GM12878 (cell line): Measurements from ENCODE around the gene GTF3C1. TPM values are rescaled to one million over a fixed set of nuclear protein-coding genes. Genes with fewer than 3 reads are reported as not detected.

Source experiments
- ATAC-seq: fragments of 200-7000 bp; cut with Tn5 transposase; 3 replicates; pipeline ENCODE4 v1.9.1; 2020; ENCODE audit warnings: mild to moderate bottlenecking, moderate library complexity
- BruUV-seq: library from RNA; stranded (reverse); fragments of 400-500 nt; replicated peaks from 2 replicates; lab custom pipeline; 2021; lab: Mats Ljungman, UMichigan
- CTCF ChIA-PET: fragments of 300-600 bp; sonication (Branson Sonifier 250); formaldehyde crosslinking; extraction: SDS; loops from one replicate; lab custom pipeline; 2021; ENCODE audit warnings: inconsistent platforms; lab: Yijun Ruan, JAX
- POLR2A ChIA-PET: fragments of 350-600 bp; formaldehyde crosslinking; extraction: SDS; loops from one replicate; lab custom pipeline; 2021; ENCODE audit warnings: inconsistent platforms; lab: Charles Lee
- RAD21 ChIA-PET: fragments of 300-600 bp; sonication (Branson Sonifier 250); formaldehyde crosslinking; loops from one replicate; lab custom pipeline; 2023; ENCODE audit warnings: antibody characterized with exemption; ENCODE audit not compliant: unreplicated experiment; lab: Charles Lee
- SMC1A ChIA-PET: fragments of 300-600 bp; sonication (Branson Sonifier 250); formaldehyde crosslinking; loops from one replicate; lab custom pipeline; 2023; ENCODE audit not compliant: unreplicated experiment, uncharacterized antibody; lab: Charles Lee
- DNase-seq: peaks from one replicate; pipeline ENCODE4 v3.0.0-alpha.2; 2011; ENCODE audit warnings: low read depth, low spot score
- FAIRE-seq: peaks from 3 replicates; lab custom pipeline; 2011; peaks lifted over from hg19 to GRCh38; lab: Jason Lieb, UNC
- H2AFZ ChIP-seq: 2 replicates; pipeline ENCODE4 v1.6.0; 2011; ENCODE audit warnings: low read depth, low read length, control low read depth; ENCODE audit not compliant: control insufficient read depth
- H3K27ac ChIP-seq: 2 replicates; pipeline ENCODE4 v1.5.1; 2011; ENCODE audit warnings: control low read depth; ENCODE audit not compliant: control insufficient read depth, insufficient read depth
- H3K27me3 ChIP-seq, 2 experiments: replicated peaks in 1 of 2; 2 replicates each; pipeline versions ENCODE4 v1.6.0 to v1.6.1; 2011; ENCODE audit warnings: low read length in 1 of 2; ENCODE audit not compliant: control insufficient read depth in 2 of 2, insufficient read depth in 2 of 2
- H3K36me3 ChIP-seq, 2 experiments: 2 replicates each; pipeline ENCODE4 v1.5.1; 2011; ENCODE audit warnings: low read length in 1 of 2; ENCODE audit not compliant: control insufficient read depth in 2 of 2, insufficient read depth in 2 of 2
- H3K4me1 ChIP-seq: 2 replicates; pipeline ENCODE4 v1.6.1; 2011; ENCODE audit warnings: mild to moderate bottlenecking, low read length, moderate library complexity, mixed read lengths; ENCODE audit not compliant: control insufficient read depth, insufficient read depth
- H3K4me2 ChIP-seq: 2 replicates; pipeline ENCODE4 v1.6.0; 2011; ENCODE audit warnings: control low read depth; ENCODE audit not compliant: control insufficient read depth, insufficient read depth
- H3K4me3 ChIP-seq: fragments of 200-600 bp; sonication (generic); 2 replicates; pipeline ENCODE4 v1.5.1; 2016
- H3K79me2 ChIP-seq: 2 replicates; pipeline ENCODE4 v1.6.0; 2011; ENCODE audit warnings: low read length; ENCODE audit not compliant: control insufficient read depth, insufficient read depth
- H3K9ac ChIP-seq: 2 replicates; pipeline ENCODE4 v1.8.0; 2011; ENCODE audit warnings: low read length, control low read depth, mixed read lengths; ENCODE audit not compliant: control insufficient read depth, insufficient read depth
- H3K9me3 ChIP-seq: replicated peaks from 3 replicates; pipeline ENCODE4 v1.5.1; 2011; ENCODE audit warnings: mild to moderate bottlenecking, low read length; ENCODE audit not compliant: control insufficient read depth, insufficient read depth
- H4K20me1 ChIP-seq: 2 replicates; pipeline ENCODE4 v1.6.0; 2011; ENCODE audit not compliant: control insufficient read depth, insufficient read depth
- BACH1 ChIP-seq: fragments of 450-650 bp; IDR thresholded peaks from 2 replicates; pipeline ENCODE4 v1.6.1; 2017; ENCODE audit warnings: mild to moderate bottlenecking, borderline replicate concordance
- EGR1 ChIP-seq, 2 experiments: IDR thresholded peaks; 1 replicate in 1 of 2; 2 replicates in 1 of 2; pipeline ENCODE4 v1.6.1; 2011 to 2012; ENCODE audit warnings: low read depth in 2 of 2, low read length in 2 of 2, borderline replicate concordance in 1 of 2, mild to moderate bottlenecking in 1 of 2, moderate library complexity in 1 of 2
- EP300 ChIP-seq, 2 experiments: fragments of 150-350 bp in 1 of 2; IDR thresholded peaks; 2 replicates each; pipeline ENCODE4 v1.6.1; 2011 to 2012; ENCODE audit warnings: low read depth in 2 of 2, low read length in 2 of 2, borderline replicate concordance in 1 of 2, improper control_type of control experiment in 1 of 2, inconsistent platforms in 1 of 2; ENCODE audit not compliant: control insufficient read depth in 1 of 2
- MTA3 ChIP-seq: IDR thresholded peaks from 2 replicates; pipeline ENCODE4 v1.6.1; 2012; ENCODE audit warnings: low read length, inconsistent platforms, borderline replicate concordance
- SREBF1 ChIP-seq: IDR thresholded peaks from 2 replicates; pipeline ENCODE4 v1.6.1; 2012; ENCODE audit warnings: mild to moderate bottlenecking, low read length
- STAT3 ChIP-seq: IDR thresholded peaks from 2 replicates; pipeline ENCODE4 v1.6.1; 2011; ENCODE audit warnings: low read depth, low read length, improper control_type of control experiment
- TAF1 ChIP-seq: IDR thresholded peaks from 2 replicates; pipeline ENCODE4 v1.6.1; 2011; ENCODE audit warnings: mild to moderate bottlenecking, low read depth, low read length, borderline replicate concordance
- WGBS: methylation state at CpG from one replicate; pipeline ENCODE4 v1.1.6; 2016; ENCODE audit warnings: low lambda C conversion rate; ENCODE audit not compliant: insufficient replicate concordance, insufficient coverage; ENCODE audit errors: missing lambda C conversion rate; 5-methylcytosine and 5-hydroxymethylcytosine counted together
- in situ Hi-C: fragments of 300-500 bp; cut with MboI; formaldehyde crosslinking; loops from 9 replicates; pipeline ENCODE4 v1.14.3; 2018; ENCODE audit warnings: mixed read lengths
- intact Hi-C: fragments of 100-400 bp; cut with micrococcal nuclease; formaldehyde crosslinking; loops from one replicate; pipeline ENCODE4 v1.14.2; 2022; ENCODE audit not compliant: unreplicated experiment
- polyA plus RNA-seq, 11 experiments: library from polyadenylated mRNA; depleted of rRNA in 4 of 11; unstranded in 6 of 11; stranded (reverse) in 5 of 11; fragments of >200 nt; fragmentation: Nextera tagmentation in 4 of 11; fragmentation: Illumina TruSeq in 1 of 11; extraction: Ambion mirVana in 4 of 11; extraction: Trizol in 1 of 11; gene quantifications; 1 replicate in 1 of 11; 2 replicates in 10 of 11; pipeline versions ENCODE4 v1.2.1 to v1.2.3, GENCODE V29; 2011 to 2016; ENCODE audit warnings: inconsistent platforms in 2 of 11, missing spikeins in 2 of 11, low read depth in 1 of 11
- total RNA-seq, 4 experiments: library from RNA; depleted of rRNA in 3 of 4; stranded (reverse); fragments of >200 nt in 3 of 4; fragmentation: Illumina TruSeq in 1 of 4; extraction: Trizol in 1 of 4; gene quantifications; 2 replicates each; pipeline versions ENCODE4 v1.2.1 to v1.2.3, GENCODE V29; 2013 to 2021
- TF ChIP-seq, protein P1 (sequence below): fragments of 450-650 bp; IDR thresholded peaks from 2 replicates; pipeline ENCODE4 v1.6.1; 2016; ENCODE audit warnings: mild to moderate bottlenecking, moderate library complexity, borderline replicate concordance
- TF ChIP-seq, protein P2 (sequence below): fragments of 450-650 bp; IDR thresholded peaks from 2 replicates; pipeline ENCODE4 v1.6.1; 2018; ENCODE audit warnings: mild to moderate bottlenecking, low read depth, moderate library complexity; ENCODE audit not compliant: partially characterized antibody

GTF3C1 gene
- total and polyA plus RNA-seq, 10 of the 15 experiments (the other 5 are each of a cell fraction or from before 2014, with no cell fraction given): 0.98 to 60.9 (median 34.3) TPM

DNA sequence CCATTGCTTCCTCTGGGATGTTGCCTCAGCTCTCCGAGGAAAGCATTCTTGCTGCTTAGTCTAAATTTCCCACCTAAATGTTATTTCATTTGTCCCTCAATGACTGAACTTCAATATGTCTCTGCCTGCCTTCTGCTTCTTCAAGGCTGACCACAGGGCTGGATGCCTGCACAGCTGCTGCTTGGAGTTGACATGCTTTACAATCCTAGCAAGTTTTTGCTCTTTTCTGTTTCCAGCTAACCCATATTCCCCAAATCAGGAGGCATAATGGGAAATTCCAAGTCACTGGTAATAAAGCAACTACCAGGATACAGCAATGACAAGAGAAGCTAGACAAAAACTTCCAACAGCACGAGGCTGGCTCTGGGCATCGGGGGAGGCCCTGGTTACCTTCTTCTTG lies 48.9 kb downstream of the GTF3C1 start:
- Histone ChIP-seq H3K27ac (no peak overlapping the region), H3K4me2 (no peak overlapping the region), H3K36me3 (peaks cover 23 to 37% of the 10 kb centered on the region in 2 experiments), H3K9ac (no peak overlapping the region), H4K20me1 (no peaks in the 10 kb centered on the region; the same call in 1 of the 2 replicates), H3K9me3 (no peaks in the 10 kb centered on the region), H3K27me3 (no peaks in the 10 kb centered on the region), H2AFZ (no peak overlapping the region), H3K4me3 (no peak overlapping the region), H3K4me1 (no peaks in the 10 kb centered on the region), H3K79me2 (no peaks in the 10 kb centered on the region)
- RAD21 ChIA-PET: no interaction called here
- CTCF ChIA-PET: interaction anchor here (1.4 kb wide), 1 partner anchor 32 kb away, joined by 3 read pairs; no protein-coding TSS in a partner anchor
- TF ChIP-seq STAT3 (no peak), TAF1 (no peak), BACH1 (no peak), SREBF1 (no peak), EGR1 (IDR thresholded peaks at IDR 0.05; ENCODE audit: borderline replicate concordance in 1 of 2, low read depth in 2 of 2, low read length in 2 of 2) (no peak), MTA3 (no peak), EP300 (IDR thresholded peaks at IDR 0.05; ENCODE audit: borderline replicate concordance in 1 of 2, control insufficient read depth in 1 of 2, low read depth in 2 of 2, low read length in 2 of 2) (no peak)
- TF ChIP-seq, protein P1, sequence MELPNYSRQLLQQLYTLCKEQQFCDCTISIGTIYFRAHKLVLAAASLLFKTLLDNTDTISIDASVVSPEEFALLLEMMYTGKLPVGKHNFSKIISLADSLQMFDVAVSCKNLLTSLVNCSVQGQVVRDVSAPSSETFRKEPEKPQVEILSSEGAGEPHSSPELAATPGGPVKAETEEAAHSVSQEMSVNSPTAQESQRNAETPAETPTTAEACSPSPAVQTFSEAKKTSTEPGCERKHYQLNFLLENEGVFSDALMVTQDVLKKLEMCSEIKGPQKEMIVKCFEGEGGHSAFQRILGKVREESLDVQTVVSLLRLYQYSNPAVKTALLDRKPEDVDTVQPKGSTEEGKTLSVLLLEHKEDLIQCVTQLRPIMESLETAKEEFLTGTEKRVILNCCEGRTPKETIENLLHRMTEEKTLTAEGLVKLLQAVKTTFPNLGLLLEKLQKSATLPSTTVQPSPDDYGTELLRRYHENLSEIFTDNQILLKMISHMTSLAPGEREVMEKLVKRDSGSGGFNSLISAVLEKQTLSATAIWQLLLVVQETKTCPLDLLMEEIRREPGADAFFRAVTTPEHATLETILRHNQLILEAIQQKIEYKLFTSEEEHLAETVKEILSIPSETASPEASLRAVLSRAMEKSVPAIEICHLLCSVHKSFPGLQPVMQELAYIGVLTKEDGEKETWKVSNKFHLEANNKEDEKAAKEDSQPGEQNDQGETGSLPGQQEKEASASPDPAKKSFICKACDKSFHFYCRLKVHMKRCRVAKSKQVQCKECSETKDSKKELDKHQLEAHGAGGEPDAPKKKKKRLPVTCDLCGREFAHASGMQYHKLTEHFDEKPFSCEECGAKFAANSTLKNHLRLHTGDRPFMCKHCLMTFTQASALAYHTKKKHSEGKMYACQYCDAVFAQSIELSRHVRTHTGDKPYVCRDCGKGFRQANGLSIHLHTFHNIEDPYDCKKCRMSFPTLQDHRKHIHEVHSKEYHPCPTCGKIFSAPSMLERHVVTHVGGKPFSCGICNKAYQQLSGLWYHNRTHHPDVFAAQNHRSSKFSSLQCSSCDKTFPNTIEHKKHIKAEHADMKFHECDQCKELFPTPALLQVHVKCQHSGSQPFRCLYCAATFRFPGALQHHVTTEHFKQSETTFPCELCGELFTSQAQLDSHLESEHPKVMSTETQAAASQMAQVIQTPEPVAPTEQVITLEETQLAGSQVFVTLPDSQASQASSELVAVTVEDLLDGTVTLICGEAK: no peak
- TF ChIP-seq, protein P2, sequence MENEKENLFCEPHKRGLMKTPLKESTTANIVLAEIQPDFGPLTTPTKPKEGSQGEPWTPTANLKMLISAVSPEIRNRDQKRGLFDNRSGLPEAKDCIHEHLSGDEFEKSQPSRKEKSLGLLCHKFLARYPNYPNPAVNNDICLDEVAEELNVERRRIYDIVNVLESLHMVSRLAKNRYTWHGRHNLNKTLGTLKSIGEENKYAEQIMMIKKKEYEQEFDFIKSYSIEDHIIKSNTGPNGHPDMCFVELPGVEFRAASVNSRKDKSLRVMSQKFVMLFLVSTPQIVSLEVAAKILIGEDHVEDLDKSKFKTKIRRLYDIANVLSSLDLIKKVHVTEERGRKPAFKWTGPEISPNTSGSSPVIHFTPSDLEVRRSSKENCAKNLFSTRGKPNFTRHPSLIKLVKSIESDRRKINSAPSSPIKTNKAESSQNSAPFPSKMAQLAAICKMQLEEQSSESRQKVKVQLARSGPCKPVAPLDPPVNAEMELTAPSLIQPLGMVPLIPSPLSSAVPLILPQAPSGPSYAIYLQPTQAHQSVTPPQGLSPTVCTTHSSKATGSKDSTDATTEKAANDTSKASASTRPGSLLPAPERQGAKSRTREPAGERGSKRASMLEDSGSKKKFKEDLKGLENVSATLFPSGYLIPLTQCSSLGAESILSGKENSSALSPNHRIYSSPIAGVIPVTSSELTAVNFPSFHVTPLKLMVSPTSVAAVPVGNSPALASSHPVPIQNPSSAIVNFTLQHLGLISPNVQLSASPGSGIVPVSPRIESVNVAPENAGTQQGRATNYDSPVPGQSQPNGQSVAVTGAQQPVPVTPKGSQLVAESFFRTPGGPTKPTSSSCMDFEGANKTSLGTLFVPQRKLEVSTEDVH: no peak
- no peak for FAIRE-seq
- POLR2A ChIA-PET: no interaction called here
- ATAC-seq: no peak
- no peak for DNase-seq
- intact Hi-C loops: no loop called here
- no TSS peak for BruUV-seq
- WGBS: 98% methylated on average over 3 of the region's 3 CpGs
- in situ Hi-C loops: no loop called here
- SMC1A ChIA-PET: no interaction called here
